ENCODE results near the gene KCNMA1. TPM values are rescaled to one million over a fixed set of nuclear protein-coding genes. Genes with fewer than 3 reads are reported as not detected.

KCNMA1 gene
- total RNA-seq, 1 donor from 2014 or later, result 95.5 TPM

DNA sequence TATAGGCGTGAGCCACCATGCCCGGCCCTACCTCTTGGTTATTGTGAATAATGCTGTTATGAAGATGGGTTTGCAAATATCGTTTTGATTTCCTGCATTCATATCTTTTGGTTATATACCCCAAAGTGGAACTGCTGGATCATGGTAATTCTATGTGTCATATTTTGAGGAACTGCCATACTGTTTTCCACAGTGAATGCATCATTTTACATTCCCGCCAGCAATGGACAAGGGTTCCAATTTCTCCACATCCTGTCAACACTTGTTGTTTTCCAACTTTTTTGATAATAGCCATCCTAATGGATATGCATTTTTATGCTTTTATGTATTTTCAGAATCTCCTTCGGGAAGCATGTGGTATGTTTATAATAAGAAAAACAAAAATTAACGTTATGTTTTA lies 128.2 kb downstream of the KCNMA1 start:
- TF ChIP-seq, protein P1, sequence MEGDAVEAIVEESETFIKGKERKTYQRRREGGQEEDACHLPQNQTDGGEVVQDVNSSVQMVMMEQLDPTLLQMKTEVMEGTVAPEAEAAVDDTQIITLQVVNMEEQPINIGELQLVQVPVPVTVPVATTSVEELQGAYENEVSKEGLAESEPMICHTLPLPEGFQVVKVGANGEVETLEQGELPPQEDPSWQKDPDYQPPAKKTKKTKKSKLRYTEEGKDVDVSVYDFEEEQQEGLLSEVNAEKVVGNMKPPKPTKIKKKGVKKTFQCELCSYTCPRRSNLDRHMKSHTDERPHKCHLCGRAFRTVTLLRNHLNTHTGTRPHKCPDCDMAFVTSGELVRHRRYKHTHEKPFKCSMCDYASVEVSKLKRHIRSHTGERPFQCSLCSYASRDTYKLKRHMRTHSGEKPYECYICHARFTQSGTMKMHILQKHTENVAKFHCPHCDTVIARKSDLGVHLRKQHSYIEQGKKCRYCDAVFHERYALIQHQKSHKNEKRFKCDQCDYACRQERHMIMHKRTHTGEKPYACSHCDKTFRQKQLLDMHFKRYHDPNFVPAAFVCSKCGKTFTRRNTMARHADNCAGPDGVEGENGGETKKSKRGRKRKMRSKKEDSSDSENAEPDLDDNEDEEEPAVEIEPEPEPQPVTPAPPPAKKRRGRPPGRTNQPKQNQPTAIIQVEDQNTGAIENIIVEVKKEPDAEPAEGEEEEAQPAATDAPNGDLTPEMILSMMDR (IDR thresholded peaks at IDR 0.05), result no peak

DNA sequence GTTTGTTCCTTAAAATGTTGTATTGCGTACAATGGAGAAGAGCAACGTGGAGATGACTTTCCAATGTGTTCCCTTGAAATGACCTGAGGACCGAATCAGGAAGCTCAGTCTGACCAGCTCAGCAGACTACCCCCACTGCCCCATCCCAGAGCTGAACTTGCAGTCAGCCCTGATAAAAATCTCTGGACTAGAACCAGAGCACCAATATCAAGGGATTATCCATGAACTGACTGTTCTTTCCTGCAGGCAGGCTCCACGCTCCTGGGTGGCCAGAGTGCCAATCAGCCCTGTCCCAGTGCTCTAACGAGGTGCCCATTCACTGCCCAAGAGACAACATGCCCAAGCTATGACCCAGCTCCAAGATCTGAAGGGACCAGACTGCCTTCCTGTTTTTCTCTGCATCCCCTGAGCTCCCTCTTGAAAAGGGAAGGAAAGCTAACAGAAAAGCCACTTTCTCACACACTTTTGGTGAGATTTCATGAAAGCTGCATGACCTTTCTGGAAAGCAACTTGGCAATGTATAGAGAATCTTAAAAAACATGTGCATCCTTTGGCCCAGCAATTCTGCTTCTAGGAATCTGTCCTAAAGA lies 130.2 kb downstream of the KCNMA1 start:
- Mint-ChIP-seq H3K27me3 (ENCODE audit: unreplicated experiment) (no peaks in the 10 kb centered on the region), H3K9me3 (ENCODE audit: unreplicated experiment) (no peaks in the 10 kb centered on the region), H3K36me3 (ENCODE audit: unreplicated experiment) (no peaks in the 10 kb centered on the region), H3K4me1 (ENCODE audit: unreplicated experiment) (peaks cover 51% of the 10 kb centered on the region), H3K27ac (ENCODE audit: unreplicated experiment) (peak overlapping the region; percentile 39), H3K4me3 (ENCODE audit: unreplicated experiment) (no peak overlapping the region)
- DNase-seq (ENCODE audit: extremely low spot score, unreplicated experiment), result no peak
- TF ChIP-seq, protein P1 (IDR thresholded peaks at IDR 0.05), result no peak

More for the DNA sequence above, 128.2 kb downstream of the KCNMA1 start:
- no peaks in the 10 kb centered on the region for H3K9me3 Mint-ChIP-seq (ENCODE audit: unreplicated experiment)
- no peak overlapping the region for H3K4me3 Mint-ChIP-seq (ENCODE audit: unreplicated experiment)
- H3K4me1 Mint-ChIP-seq (ENCODE audit: unreplicated experiment), result peaks cover 67% of the 10 kb centered on the region
- DNase-seq (ENCODE audit: extremely low spot score, unreplicated experiment), result no peak
- H3K36me3 Mint-ChIP-seq (ENCODE audit: unreplicated experiment), result no peaks in the 10 kb centered on the region
- no peaks in the 10 kb centered on the region for H3K27me3 Mint-ChIP-seq (ENCODE audit: unreplicated experiment)
- no peak overlapping the region for H3K27ac Mint-ChIP-seq (ENCODE audit: unreplicated experiment)

DNA sequence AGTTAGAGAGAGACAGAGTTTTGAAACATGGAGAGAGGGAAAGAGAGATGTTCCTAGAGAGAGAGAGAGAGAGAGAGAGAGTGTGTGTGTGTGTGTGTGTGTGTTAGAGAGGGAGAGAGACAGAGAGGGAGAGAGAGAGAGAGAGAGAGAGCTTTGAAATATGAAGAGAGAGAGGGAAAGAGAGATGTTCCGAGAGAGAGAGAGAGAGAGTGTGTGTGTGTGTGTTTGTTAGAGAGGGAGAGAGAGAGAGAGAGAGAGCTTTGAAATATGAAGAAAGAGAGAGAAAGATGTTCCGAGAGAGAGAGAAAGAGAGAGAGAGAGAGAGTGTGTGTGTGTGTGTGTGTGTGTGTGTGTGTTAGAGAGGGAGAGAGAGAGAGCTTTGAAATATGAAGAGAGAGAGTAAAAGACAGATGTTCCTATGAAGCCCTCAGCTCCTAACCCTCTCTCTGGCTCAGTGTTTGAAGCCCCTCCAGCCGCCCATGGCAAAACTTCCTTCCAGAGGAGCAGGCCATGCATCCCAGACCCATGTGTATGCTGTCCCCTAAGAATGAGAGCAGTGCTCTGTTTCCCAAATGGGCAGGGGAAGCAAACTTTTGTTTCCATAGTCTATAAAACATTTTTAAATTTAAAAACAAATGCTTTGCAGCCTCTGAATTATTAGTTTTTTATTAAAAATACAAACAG lies 130.9 kb downstream of the KCNMA1 start:
- H3K4me3 Mint-ChIP-seq (ENCODE audit: unreplicated experiment), result no peak overlapping the region
- H3K36me3 Mint-ChIP-seq (ENCODE audit: unreplicated experiment), result no peaks in the 10 kb centered on the region
- no peaks in the 10 kb centered on the region for H3K9me3 Mint-ChIP-seq (ENCODE audit: unreplicated experiment)
- no peaks in the 10 kb centered on the region for H3K27me3 Mint-ChIP-seq (ENCODE audit: unreplicated experiment)
- TF ChIP-seq, protein P1 (IDR thresholded peaks at IDR 0.05), result no peak
- H3K27ac Mint-ChIP-seq (ENCODE audit: unreplicated experiment), result peak overlapping the region; percentile 56
- H3K4me1 Mint-ChIP-seq (ENCODE audit: unreplicated experiment), result peaks cover 51% of the 10 kb centered on the region
- no peak for DNase-seq (ENCODE audit: extremely low spot score, unreplicated experiment)

DNA sequence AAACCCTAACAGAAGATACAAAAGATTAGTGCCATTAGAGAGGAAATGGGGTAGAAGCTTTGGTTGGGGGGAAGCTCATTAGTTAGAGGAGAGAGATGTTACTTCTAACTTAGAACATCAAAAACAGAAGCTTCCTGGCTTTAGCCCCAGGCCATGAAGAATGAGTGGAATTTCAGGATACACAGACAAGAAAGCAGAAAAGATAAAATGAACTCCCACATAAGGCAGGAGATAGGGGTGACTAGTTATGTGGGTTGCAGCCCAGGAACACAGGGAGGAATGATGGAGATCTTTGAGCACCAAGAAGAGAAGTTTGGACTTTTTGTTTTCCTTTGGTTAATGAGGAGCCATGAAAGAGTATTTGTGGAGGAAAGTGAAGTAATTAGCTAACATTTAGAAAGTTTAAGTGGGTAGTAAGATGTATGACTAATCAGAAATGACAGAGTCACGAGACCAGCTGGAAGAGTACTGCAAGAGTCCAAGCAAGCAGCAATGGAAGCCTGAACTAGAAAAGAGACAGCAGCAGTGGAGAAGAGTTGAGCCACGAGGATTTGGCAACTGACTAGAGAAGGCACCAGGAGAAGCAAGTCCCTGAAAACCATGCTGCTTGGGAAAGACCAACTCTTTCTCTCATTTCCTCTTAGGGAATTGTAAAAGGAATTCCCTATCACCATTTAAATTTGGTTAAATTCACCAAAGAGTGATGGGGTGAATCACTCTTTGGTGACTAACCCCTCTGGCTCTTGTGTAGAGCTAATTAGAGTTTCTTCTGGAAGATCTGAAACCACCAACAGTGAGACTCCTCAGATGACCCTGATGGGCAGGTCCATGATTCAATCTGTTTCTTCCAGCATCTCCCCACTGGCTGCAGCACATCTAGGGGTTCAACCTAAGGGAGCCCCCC lies 131.9 kb downstream of the KCNMA1 start:
- no peak for DNase-seq (ENCODE audit: extremely low spot score, unreplicated experiment)
- Mint-ChIP-seq H3K27me3 (ENCODE audit: unreplicated experiment) (no peaks in the 10 kb centered on the region), H3K36me3 (ENCODE audit: unreplicated experiment) (no peaks in the 10 kb centered on the region), H3K27ac (ENCODE audit: unreplicated experiment) (peak overlapping the region; percentile 56), H3K9me3 (ENCODE audit: unreplicated experiment) (no peaks in the 10 kb centered on the region), H3K4me1 (ENCODE audit: unreplicated experiment) (peaks cover 54% of the 10 kb centered on the region), H3K4me3 (ENCODE audit: unreplicated experiment) (no peak overlapping the region)
- TF ChIP-seq, protein P1 (IDR thresholded peaks at IDR 0.05), result no peak

DNA sequence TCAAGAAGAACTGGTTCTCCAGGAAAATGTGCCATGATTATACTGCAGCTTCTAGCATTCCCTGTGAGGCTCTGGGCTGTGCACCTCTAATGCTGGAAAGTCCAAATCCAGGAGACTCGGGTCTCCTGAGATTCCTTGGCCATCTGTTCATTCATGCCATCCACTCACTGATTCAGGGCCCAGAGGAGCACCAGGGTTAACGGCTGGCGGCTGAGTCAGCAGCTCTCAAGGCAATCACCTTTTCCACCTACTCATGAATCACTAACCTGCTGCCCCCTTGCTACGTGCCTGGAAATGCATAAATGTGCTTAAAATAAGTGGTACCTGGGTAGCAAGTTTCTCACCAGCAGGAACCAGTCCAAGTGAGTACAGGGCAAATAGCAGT lies 132.7 kb downstream of the KCNMA1 start:
- Mint-ChIP-seq H3K4me1 (ENCODE audit: unreplicated experiment) (peaks cover 58% of the 10 kb centered on the region), H3K36me3 (ENCODE audit: unreplicated experiment) (no peaks in the 10 kb centered on the region), H3K9me3 (ENCODE audit: unreplicated experiment) (no peaks in the 10 kb centered on the region), H3K27me3 (ENCODE audit: unreplicated experiment) (no peaks in the 10 kb centered on the region), H3K4me3 (ENCODE audit: unreplicated experiment) (no peak overlapping the region), H3K27ac (ENCODE audit: unreplicated experiment) (peak overlapping the region; percentile 56)
- no peak for DNase-seq (ENCODE audit: extremely low spot score, unreplicated experiment)
- TF ChIP-seq, protein P1 (IDR thresholded peaks at IDR 0.05), result no peak

Measured in osteocyte (in vitro differentiated cells).